NB4 (cell line): ENCODE data around the gene IL22.

Experiments
- POLR2A ChIP-seq: IDR thresholded peaks from 2 replicates; pipeline ENCODE4 v1.6.1; 2011; ENCODE audit warnings: mild to moderate bottlenecking; ENCODE audit not compliant: insufficient read length; ENCODE audit errors: extremely low read depth
- TF ChIP-seq, protein P1 (sequence below): IDR thresholded peaks from one replicate; pipeline ENCODE4 v1.5.1; 2012; ENCODE audit warnings: low read depth, low read length

DNA sequence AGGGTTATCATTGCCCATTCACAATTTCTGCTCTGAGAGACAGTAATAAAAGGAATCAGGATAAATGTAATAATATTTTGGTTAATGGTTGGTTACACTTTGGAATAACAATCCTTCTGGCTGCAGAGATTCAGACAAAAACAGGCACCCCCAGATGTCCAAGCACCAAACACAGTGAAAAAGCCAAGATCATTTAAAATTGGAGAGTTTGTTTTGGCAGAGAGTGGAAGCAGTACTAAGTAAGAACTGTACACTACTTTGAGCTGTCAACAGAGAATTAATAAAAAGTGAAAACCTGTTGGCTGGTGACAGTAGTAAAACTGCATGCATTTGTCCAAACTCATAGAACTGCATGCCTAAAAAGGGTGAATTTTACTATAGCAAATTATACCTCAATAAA is 15.6 kb upstream of the IL22 start:
- TF ChIP-seq, protein P1, sequence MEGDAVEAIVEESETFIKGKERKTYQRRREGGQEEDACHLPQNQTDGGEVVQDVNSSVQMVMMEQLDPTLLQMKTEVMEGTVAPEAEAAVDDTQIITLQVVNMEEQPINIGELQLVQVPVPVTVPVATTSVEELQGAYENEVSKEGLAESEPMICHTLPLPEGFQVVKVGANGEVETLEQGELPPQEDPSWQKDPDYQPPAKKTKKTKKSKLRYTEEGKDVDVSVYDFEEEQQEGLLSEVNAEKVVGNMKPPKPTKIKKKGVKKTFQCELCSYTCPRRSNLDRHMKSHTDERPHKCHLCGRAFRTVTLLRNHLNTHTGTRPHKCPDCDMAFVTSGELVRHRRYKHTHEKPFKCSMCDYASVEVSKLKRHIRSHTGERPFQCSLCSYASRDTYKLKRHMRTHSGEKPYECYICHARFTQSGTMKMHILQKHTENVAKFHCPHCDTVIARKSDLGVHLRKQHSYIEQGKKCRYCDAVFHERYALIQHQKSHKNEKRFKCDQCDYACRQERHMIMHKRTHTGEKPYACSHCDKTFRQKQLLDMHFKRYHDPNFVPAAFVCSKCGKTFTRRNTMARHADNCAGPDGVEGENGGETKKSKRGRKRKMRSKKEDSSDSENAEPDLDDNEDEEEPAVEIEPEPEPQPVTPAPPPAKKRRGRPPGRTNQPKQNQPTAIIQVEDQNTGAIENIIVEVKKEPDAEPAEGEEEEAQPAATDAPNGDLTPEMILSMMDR, result no peak
- TF ChIP-seq POLR2A, result no peak
